HepG2 (cell line): ENCODE data around the gene HSP90AB1. TPM values are rescaled to one million over a fixed set of nuclear protein-coding genes. Genes with fewer than 3 reads are reported as not detected.

Source experiments
- ARID4A ChIP-seq: sonication (generic); formaldehyde crosslinking; IDR thresholded peaks from 2 replicates; pipeline ENCODE4 v1.5.0; 2020; ENCODE audit warnings: mild to moderate bottlenecking, missing genetic modification reagents, borderline replicate concordance
- ELF3 ChIP-seq: IDR thresholded peaks from 2 replicates; pipeline ENCODE4 v1.6.1; 2016; ENCODE audit warnings: missing genetic modification reagents, missing compliant biosample characterization
- HMGXB4 ChIP-seq, 2 experiments: sonication (generic) in 1 of 2; formaldehyde crosslinking in 1 of 2; IDR thresholded peaks; 2 replicates each; pipeline versions ENCODE4 v1.4.0 to v1.6.1; 2018 to 2020; ENCODE audit warnings: missing genetic modification reagents in 2 of 2, borderline replicate concordance in 1 of 2, low read depth in 1 of 2, mild to moderate bottlenecking in 1 of 2, missing biosample characterization in 1 of 2
- LCORL ChIP-seq, 2 experiments: fragments of 450-650 bp in 1 of 2; sonication (generic) in 1 of 2; formaldehyde crosslinking in 1 of 2; IDR thresholded peaks; 2 replicates each; pipeline versions ENCODE4 v1.5.0 to v1.6.1; 2017 to 2020; ENCODE audit warnings: antibody characterized with exemption in 1 of 2, missing genetic modification reagents in 1 of 2
- MIXL1 ChIP-seq: IDR thresholded peaks from 2 replicates; pipeline ENCODE4 v1.6.1; 2016
- MNT ChIP-seq: fragments of 450-650 bp; IDR thresholded peaks from 2 replicates; pipeline ENCODE4 v1.6.1; 2016
- SP4 ChIP-seq: sonication (generic); formaldehyde crosslinking; IDR thresholded peaks from 2 replicates; pipeline ENCODE4 v1.8.1; 2023; ENCODE audit warnings: mild to moderate bottlenecking, missing genetic modification reagents
- SUZ12 ChIP-seq: fragments of 150-350 bp; IDR thresholded peaks from 2 replicates; pipeline ENCODE4 v1.6.1; 2014; ENCODE audit warnings: low read depth, low read length
- ZBTB2 ChIP-seq: sonication (generic); formaldehyde crosslinking; IDR thresholded peaks from 2 replicates; pipeline ENCODE4 v1.8.0; 2022; ENCODE audit warnings: low read depth, missing genetic modification reagents
- ZEB1 ChIP-seq: IDR thresholded peaks from 2 replicates; pipeline ENCODE4 v1.6.1; 2012; ENCODE audit warnings: mild to moderate bottlenecking, low read depth, inconsistent platforms; ENCODE audit not compliant: insufficient replicate concordance
- ZFP1 ChIP-seq: IDR thresholded peaks from 2 replicates; pipeline ENCODE4 v1.6.1; 2016
- ZNF101 ChIP-seq: sonication (generic); formaldehyde crosslinking; IDR thresholded peaks from 2 replicates; pipeline ENCODE4 v1.4.0; 2020; ENCODE audit warnings: mild to moderate bottlenecking, low read depth, missing genetic modification reagents, borderline replicate concordance
- ZNF564 ChIP-seq: sonication (generic); formaldehyde crosslinking; IDR thresholded peaks from 2 replicates; pipeline ENCODE4 v1.8.1; 2023; ENCODE audit warnings: mild to moderate bottlenecking, missing genetic modification reagents
- ZNF670 ChIP-seq: sonication (generic); formaldehyde crosslinking; IDR thresholded peaks from 2 replicates; pipeline ENCODE4 v1.8.0; 2022; ENCODE audit warnings: mild to moderate bottlenecking, missing genetic modification reagents, borderline replicate concordance
- ZNF678 ChIP-seq: sonication (generic); formaldehyde crosslinking; IDR thresholded peaks from 2 replicates; pipeline ENCODE4 v1.4.0; 2020; ENCODE audit warnings: mild to moderate bottlenecking, missing genetic modification reagents
- ZNF768 ChIP-seq: sonication (generic); formaldehyde crosslinking; IDR thresholded peaks from 2 replicates; pipeline ENCODE4 v1.4.0; 2020; ENCODE audit warnings: missing genetic modification reagents
- ZNF782 ChIP-seq: sonication (generic); formaldehyde crosslinking; IDR thresholded peaks from 2 replicates; pipeline ENCODE4 v1.4.0; 2020; ENCODE audit warnings: missing genetic modification reagents, mild to moderate bottlenecking, borderline replicate concordance
- ZNF784 ChIP-seq: sonication (generic); formaldehyde crosslinking; IDR thresholded peaks from 2 replicates; pipeline ENCODE4 v1.5.1; 2020; ENCODE audit warnings: missing genetic modification reagents, mild to moderate bottlenecking, borderline replicate concordance
- polyA plus RNA-seq, 8 experiments: library from polyadenylated mRNA; depleted of rRNA in 3 of 8; stranded (reverse) in 7 of 8; unstranded in 1 of 8; fragments of >200 nt; fragmentation: Illumina TruSeq in 4 of 8; extraction: Trizol in 4 of 8; gene quantifications; 2 replicates each; pipeline versions ENCODE4 v1.2.1 to v1.2.3, GENCODE V29; 2011 to 2016; ENCODE audit warnings: low read depth in 4 of 8, missing spikeins in 1 of 8, mixed read lengths in 1 of 8; ENCODE audit not compliant: insufficient read depth in 1 of 8
- total RNA-seq, 5 experiments: library from RNA; depleted of rRNA; stranded (reverse); fragments of >200 nt; fragmentation: Illumina TruSeq; extraction: Trizol; gene quantifications; 2 replicates each; pipeline ENCODE4 v1.2.3, GENCODE V29; 2016; ENCODE audit warnings: low read depth in 1 of 5

Gene HSP90AB1
- total and polyA plus RNA-seq, 2 of the 13 experiments (the other 11 are each of a cell fraction or from before 2014, with no cell fraction given): 1,325 to 1,472 TPM

- TF ChIP-seq MNT (no peak), ZNF782 (CRISPR knock-in tag) (peak; percentile 47; the same call in 1 of the 2 replicates), ZNF670 (no peak), SP4 (peak; percentile 3; the same call in 1 of the 2 replicates), LCORL (IDR thresholded peaks at IDR 0.05) (no peak), LCORL (CRISPR knock-in tag; IDR thresholded peaks at IDR 0.05) (peak; percentile 91), ARID4A (CRISPR knock-in tag) (peak; percentile 68; the same call in 1 of the 2 replicates), ZNF768 (CRISPR knock-in tag) (peak; percentile 72; the same call in 1 of the 2 replicates), ZNF564 (CRISPR knock-in tag) (0 out of 2 replicates have a peak, but pooled peaks have one; percentile 76), SUZ12 (0 out of 2 replicates have a peak, but pooled peaks have one; percentile 19), ZBTB2 (CRISPR knock-in tag) (peak; percentile 57; the same call in 1 of the 2 replicates), ZEB1 (no peak), HMGXB4 (CRISPR knock-in tag; IDR thresholded peaks at IDR 0.05; ENCODE audit: borderline replicate concordance in 1 of 2, low read depth in 1 of 2) (peak; percentile 97 to 99), ZNF101 (CRISPR knock-in tag) (no peak), ELF3 (CRISPR knock-in tag) (0 out of 2 replicates have a peak, but pooled peaks have one; percentile 7), MIXL1 (CRISPR knock-in tag) (no peak), ZNF784 (CRISPR knock-in tag) (no peak), ZNF678 (CRISPR knock-in tag) (0 out of 2 replicates have a peak, but pooled peaks have one; percentile 62), ZFP1 (CRISPR knock-in tag) (no peak)
These were observed 9.0 kb upstream of the HSP90AB1 start (continued) for GRCh38 chr6:44237813-44238433.
